ENCODE results near the gene BRD7. TPM values are rescaled to one million over a fixed set of nuclear protein-coding genes. Genes with fewer than 3 reads are reported as not detected.

The BRD7 gene
- polyA plus RNA-seq, 3 donors from 2014 or later = 15.7 to 42.7 (median 39.8) TPM

DNA sequence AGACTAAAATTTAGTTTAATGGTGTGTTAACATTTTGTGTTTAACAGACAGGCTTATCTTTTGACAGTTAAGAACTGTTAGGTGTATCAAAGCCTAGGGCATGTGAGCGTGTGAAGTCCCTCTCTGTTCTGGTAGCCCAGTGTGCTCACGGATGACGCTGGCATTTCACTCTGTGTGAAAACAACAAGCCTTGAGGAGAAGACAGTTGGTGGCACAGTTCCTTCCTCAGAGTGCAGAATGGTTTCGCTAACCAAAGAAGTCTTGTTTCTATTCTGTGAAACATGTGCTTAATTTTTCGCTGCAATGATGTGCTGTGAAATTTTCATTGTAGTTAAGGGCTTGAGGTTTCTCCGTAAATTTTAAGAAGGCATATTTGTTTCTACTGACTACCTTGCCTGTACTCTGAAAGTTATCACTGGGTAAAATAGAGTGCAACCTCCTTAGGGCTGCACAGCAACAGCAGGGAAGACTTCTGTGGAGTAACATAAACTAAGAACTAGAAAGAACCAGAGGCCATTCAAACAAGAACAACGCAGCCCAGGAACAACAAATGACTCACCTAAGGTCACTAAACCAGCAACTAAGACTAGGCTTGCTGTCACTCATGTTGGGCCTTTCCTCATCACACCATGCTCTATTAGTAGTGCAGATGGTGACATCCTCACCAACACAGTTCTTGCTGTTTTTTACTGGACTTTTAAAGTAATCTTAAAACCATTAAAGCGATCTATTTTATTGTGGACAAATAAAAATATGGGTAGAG is 33.4 kb downstream of the BRD7 start:
- peak overlapping the region; percentile 64 to 81 (median 73) for H3K4me3 Mint-ChIP-seq
- no peaks in the 10 kb centered on the region for H3K9me3 Mint-ChIP-seq
- peaks cover 75 to 80% of the 10 kb centered on the region in 2 donors for H3K4me1 Mint-ChIP-seq
- peak; percentile 82 to 88 (median 83) for DNase-seq
- H3K36me3 Mint-ChIP-seq = peaks cover 21 to 42% (median 26%) of the 10 kb centered on the region in 3 donors
- peak overlapping the region; percentile 95 to 100 (median 98) for H3K27ac Mint-ChIP-seq
- peaks cover 8 to 28% (median 13%) of the 10 kb centered on the region in 3 donors for H3K27me3 Mint-ChIP-seq (ENCODE audit: low read depth in 3 of 3)

DNA sequence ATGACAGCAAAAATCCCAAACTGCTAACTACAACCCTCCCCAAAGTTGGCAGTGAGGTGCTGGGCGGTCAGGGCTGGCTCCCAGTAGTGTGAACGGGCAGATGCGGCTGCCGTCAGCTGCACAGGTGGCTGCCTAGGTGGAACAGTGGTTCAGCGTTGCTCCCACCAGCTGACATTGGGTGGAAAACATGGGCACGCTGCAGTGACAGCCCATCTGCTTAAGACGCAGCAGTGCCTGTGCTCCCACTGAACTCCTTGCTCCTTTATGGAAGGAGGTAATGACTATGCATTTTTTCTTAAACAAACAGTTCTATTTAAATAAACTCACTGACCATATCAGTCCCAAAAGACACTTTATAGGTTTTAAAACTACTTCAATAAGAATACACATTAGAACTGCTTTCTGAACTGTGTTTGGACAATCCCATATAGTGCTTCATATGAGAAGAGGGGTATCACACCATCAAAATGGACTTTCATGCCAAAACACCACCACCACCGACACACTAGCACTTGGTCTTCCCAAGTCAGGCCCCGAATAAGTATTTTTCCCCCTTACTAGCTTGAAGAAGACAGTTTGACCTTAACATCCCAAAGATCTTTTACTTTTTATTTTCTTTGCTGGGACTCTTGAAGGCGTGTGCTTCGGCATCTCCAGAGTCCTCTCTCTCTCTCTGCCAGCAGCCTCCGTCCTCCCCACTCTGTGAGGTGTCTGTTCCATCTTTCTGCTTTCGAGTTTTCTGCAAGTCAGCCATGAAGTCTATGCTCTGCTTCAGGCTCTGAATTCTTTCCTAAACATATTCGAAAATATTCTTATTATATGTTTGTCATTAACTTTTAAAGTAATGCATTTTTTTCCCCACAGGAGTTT is 34.4 kb downstream of the BRD7 start:
- H3K36me3 Mint-ChIP-seq = peaks cover 21 to 42% (median 26%) of the 10 kb centered on the region in 3 donors
- peaks cover 84 to 87% of the 10 kb centered on the region in 2 donors for H3K4me1 Mint-ChIP-seq
- no peak for DNase-seq
- no peaks in the 10 kb centered on the region for H3K9me3 Mint-ChIP-seq
- H3K27me3 Mint-ChIP-seq (ENCODE audit: low read depth in 3 of 3) = peaks cover 8 to 28% (median 13%) of the 10 kb centered on the region in 3 donors
- H3K27ac Mint-ChIP-seq = peak overlapping the region; percentile 95 to 100 (median 98)
- peak overlapping the region in 4 of 5 donors; percentile 38 to 81 (median 70) for H3K4me3 Mint-ChIP-seq

DNA sequence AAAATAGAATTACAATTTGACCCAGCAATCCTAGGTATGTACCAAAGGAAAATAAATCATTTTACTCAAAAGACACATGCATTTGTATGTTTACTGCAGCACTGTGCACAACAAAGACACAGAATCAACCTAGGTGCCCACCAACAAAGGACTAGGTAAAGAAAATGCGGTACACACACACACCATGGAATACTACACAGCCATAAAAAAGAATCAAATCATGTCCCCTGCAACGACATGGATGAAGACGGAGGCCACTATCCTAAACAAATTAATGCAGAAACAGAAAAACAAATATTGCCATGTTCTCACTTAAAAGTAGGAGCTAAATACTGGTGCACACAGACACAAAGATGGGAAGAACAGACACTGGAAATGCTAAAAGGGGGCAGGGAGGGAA is 36.2 kb downstream of the BRD7 start:
- Mint-ChIP-seq H3K4me1 (peaks cover 84 to 87% of the 10 kb centered on the region in 2 donors), H3K9me3 (no peaks in the 10 kb centered on the region), H3K27me3 (ENCODE audit: low read depth in 3 of 3) (peaks cover 8 to 18% (median 9%) of the 10 kb centered on the region in 3 donors), H3K27ac (peak overlapping the region; percentile 18 to 100 (median 98)), H3K36me3 (peaks cover 19 to 29% (median 22%) of the 10 kb centered on the region in 3 donors), H3K4me3 (peak overlapping the region in 1 of 5 donors; percentile 5)
- no peak for DNase-seq

DNA sequence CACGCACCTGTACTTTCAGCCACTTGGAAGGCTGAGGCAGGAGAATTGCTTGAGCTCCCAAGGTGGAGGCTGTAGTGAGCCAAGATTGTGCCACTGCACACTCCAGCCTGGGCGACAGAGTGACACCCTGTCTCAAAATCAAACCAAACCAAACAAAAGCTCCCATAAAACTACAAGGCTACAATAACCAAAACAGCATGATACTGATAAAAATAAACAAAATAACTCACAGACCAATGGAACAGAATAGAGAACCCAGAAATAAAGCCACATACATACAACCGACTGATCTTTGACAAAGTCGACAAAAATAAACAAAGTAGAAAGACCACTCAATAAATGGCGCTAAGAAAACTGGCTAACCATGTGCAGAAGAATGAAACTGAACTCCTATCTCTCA is 37.2 kb downstream of the BRD7 start:
- peaks cover 8 to 17% (median 12%) of the 10 kb centered on the region in 3 donors for H3K27me3 Mint-ChIP-seq (ENCODE audit: low read depth in 3 of 3)
- peak overlapping the region in 5 of 6 donors; percentile 77 to 100 (median 98) for H3K27ac Mint-ChIP-seq
- H3K4me3 Mint-ChIP-seq = no peak overlapping the region
- DNase-seq = no peak
- H3K36me3 Mint-ChIP-seq = peaks cover 19 to 29% (median 22%) of the 10 kb centered on the region in 3 donors
- H3K9me3 Mint-ChIP-seq = no peaks in the 10 kb centered on the region
- H3K4me1 Mint-ChIP-seq = peaks cover 84 to 87% of the 10 kb centered on the region in 2 donors

DNA sequence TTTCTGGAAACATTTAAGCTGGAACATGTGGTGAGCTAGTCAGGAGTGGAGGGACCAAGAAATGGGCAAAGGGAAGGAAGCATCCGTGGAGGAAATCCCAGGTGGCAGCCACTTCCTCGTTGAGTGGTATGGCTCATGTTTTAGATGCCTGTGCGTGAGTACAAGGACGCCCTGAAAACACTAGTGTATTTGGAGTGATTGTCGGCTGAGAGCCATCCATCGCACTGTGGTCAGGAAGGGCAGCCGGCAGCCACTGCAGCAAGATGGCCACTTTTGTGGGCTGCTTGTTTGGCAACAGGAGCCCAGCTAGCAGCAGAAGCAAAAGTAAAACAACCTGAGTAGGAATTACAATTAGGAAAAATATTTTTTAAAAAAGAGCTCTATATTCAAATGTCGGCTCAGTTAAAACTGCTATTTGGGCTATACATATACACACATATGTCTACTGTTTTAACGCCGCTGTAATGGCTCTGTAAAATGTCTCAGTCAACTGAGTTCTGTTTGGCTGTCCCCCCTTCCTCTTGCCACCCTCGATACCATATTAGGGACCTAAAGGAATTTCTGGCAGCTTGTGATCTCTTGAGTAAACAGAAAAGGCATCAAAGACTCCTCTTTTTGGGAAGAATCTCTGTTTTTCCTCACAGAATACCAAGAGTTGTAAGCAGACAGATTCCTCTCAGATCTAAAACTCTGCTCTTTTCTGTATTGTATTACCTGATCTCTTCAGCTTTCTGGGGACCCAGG is 39.2 kb downstream of the BRD7 start:
- H3K9me3 Mint-ChIP-seq = no peaks in the 10 kb centered on the region

DNA sequence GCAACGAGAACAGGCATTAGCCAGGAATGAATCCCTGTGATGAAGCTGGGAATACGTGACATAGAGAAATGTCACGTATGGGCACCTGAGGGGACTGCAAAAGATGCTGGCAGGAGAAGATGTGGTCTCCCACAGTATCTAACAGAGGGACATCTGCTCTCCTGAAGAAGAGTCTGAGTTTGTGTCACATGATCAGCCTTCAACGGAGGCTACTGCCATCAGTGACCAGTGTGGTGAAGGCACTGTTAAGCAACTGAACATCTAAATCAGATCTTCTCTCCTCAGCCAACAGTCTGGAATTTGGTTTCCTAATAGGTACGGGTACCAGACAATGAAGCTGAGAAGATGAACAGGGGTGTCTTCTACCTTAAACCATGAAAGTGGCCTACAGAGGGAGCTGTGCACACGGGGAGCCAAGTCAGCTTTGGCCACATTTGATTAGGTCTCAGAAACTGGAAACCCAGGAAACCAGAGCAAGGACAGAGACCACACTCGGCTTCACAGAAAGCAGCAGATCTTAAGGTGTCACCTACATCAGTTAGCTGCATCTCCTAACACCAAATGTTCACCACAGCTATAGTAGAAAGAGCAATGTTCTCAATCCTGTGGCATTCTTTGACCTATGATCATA is 41.8 kb downstream of the BRD7 start:
- Mint-ChIP-seq H3K27ac (peak overlapping the region; percentile 88 to 99 (median 96)), H3K4me3 (peak overlapping the region; percentile 9 to 69 (median 57)), H3K9me3 (no peaks in the 10 kb centered on the region), H3K4me1 (peaks cover 65 to 75% of the 10 kb centered on the region in 2 donors), H3K27me3 (ENCODE audit: low read depth in 3 of 3) (peaks cover 2 to 9% (median 5%) of the 10 kb centered on the region in 3 donors), H3K36me3 (peaks cover 13 to 29% (median 25%) of the 10 kb centered on the region in 3 donors)
- peak; percentile 92 to 94 (median 93) for DNase-seq

More for the DNA sequence above, 39.2 kb downstream of the BRD7 start:
- peak; percentile 73 to 76 (median 73) for DNase-seq
- Mint-ChIP-seq H3K36me3 (peaks cover 19 to 31% (median 23%) of the 10 kb centered on the region in 3 donors), H3K27me3 (ENCODE audit: low read depth in 3 of 3) (peaks cover 2 to 10% (median 5%) of the 10 kb centered on the region in 3 donors), H3K4me1 (peaks cover 74 to 83% of the 10 kb centered on the region in 2 donors), H3K27ac (peak overlapping the region; percentile 84 to 99 (median 95)), H3K4me3 (peak overlapping the region; percentile 56 to 70 (median 62))

DNA sequence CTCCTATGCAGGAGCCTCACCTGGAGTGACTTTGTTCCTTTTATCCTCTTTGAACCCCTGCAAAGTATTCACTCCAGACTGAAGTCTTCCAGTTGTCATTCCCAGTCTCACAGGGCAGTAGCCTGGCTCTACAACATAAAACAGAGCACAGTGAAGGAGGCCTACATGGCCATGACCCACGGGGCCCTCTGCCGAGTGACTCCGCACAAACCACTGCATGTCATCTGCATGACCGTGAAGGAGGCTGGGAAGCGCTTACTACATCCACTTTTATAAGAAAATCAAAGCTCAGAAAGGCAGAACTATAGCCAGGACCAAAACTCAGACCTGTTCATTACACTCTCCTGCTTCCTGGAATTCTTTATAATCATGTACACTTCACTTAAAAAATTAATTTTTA is 42.5 kb downstream of the BRD7 start:
- H3K4me3 Mint-ChIP-seq = no peak overlapping the region
- peaks cover 58 to 73% of the 10 kb centered on the region in 2 donors for H3K4me1 Mint-ChIP-seq
- H3K27me3 Mint-ChIP-seq (ENCODE audit: low read depth in 3 of 3) = peaks cover 0 to 9% (median 5%) of the 10 kb centered on the region in 3 donors
- H3K27ac Mint-ChIP-seq = peak overlapping the region; percentile 86 to 99 (median 96)
- no peak for DNase-seq
- H3K9me3 Mint-ChIP-seq = no peaks in the 10 kb centered on the region
- H3K36me3 Mint-ChIP-seq = peaks cover 13 to 29% (median 26%) of the 10 kb centered on the region in 3 donors

DNA sequence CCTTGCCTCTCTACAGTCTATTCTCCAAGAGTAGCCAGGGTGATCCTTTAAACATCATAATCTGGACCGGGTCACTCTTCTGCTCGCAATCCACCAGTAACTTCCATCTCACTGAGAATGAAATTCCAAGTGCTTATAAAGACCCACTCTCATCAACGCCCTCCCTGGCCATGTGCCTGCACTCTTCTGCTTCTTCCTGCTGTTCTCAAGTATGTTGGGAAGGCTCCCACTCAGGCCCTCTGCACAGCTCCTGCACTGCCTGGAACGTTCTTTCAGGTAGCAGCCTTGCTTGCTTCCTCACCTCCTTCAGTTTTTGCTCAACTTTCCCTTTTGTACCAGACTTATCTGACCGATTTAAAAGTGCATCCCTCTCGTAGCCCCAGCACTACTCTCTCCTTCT is 44.4 kb downstream of the BRD7 start:
- H3K9me3 Mint-ChIP-seq = no peaks in the 10 kb centered on the region
- peaks cover 44 to 55% of the 10 kb centered on the region in 2 donors for H3K4me1 Mint-ChIP-seq
- no peak for DNase-seq
- no peak overlapping the region for H3K4me3 Mint-ChIP-seq
- H3K27ac Mint-ChIP-seq = peak overlapping the region; percentile 86 to 99 (median 95)
- peaks cover 0 to 9% (median 5%) of the 10 kb centered on the region in 3 donors for H3K27me3 Mint-ChIP-seq (ENCODE audit: low read depth in 3 of 3)
- H3K36me3 Mint-ChIP-seq = peaks cover 13 to 32% (median 29%) of the 10 kb centered on the region in 3 donors

DNA sequence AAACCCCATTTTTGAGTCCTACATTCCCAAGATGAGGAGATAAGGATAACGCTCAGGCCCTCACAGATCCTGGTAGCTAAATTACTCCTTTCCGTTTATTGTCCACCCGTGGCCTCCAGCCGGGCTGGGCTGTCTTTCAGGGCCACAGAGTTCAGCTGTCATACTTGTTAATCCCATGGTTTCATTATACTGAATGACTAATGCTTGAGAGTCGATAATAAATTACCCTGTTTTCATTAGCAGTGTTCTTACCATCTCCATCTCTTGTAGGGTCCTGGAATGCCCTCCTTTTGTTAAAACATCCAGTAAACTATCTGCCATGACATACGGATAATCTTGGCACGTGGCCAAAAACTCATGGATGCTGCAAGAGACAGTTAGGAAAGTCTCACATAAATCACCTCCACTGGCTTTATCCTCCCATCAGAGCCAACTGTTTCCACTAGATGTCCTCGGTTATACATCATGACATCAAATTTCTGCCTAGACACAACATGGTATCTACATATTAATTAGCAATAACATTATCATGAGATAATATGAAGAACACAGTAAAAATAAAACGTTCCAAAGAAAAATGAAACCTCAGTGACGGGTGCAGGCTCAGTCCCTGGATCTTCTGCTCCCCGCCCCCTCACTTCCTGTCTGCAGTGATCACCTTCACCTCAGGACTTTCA is 45.3 kb downstream of the BRD7 start:
- Mint-ChIP-seq H3K9me3 (no peaks in the 10 kb centered on the region), H3K36me3 (peaks cover 14 to 36% (median 30%) of the 10 kb centered on the region in 3 donors), H3K4me1 (peaks cover 36 to 46% of the 10 kb centered on the region in 2 donors), H3K27me3 (ENCODE audit: low read depth in 3 of 3) (peaks cover 0 to 9% (median 4%) of the 10 kb centered on the region in 3 donors), H3K27ac (peak overlapping the region; percentile 86 to 99 (median 95)), H3K4me3 (no peak overlapping the region)
- peak in 1 of 3 donors; percentile 33 for DNase-seq

DNA sequence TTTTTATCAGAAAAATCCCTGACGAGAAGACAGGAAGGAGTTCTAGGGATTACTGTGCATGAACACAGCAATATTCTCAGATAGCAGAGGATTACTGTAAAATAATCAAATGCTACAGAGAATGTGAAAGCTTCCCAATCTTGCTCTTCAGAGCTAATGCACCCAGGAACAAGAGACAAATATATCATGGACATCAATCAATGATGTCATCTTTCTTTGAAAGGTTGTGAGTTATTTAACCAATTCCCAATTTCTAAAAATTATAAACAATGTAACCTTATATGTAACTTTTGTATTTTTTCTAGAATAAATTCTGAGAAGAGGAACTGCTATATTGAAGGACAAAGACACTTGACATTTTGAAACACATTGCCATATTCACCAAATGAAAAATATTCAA is 46.5 kb downstream of the BRD7 start:
- peaks cover 21 to 43% (median 36%) of the 10 kb centered on the region in 3 donors for H3K36me3 Mint-ChIP-seq

DNA sequence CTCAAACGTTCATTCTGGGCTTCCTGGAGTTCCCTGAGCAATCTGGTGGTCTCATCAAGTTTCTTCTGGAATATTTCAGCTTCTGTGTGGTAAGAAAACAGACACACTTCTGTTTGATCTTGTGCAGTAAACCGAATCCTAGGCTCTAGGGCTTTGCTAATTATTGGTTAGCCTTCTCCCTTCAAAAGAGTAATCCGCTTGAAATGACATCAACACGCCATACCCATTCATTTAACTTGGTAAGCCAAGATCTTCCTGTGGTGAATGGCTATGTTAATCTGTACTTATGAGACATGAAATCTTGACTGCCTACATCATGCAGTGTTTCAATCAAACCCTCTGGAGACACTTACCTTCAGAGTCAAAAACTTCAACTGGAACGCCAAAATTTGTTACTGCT is 48.5 kb downstream of the BRD7 start:
- H3K36me3 Mint-ChIP-seq = peaks cover 28 to 60% (median 41%) of the 10 kb centered on the region in 3 donors
- peak overlapping the region; percentile 29 to 80 (median 58) for H3K27ac Mint-ChIP-seq
- peaks cover 19 to 21% of the 10 kb centered on the region in 2 donors for H3K4me1 Mint-ChIP-seq
- H3K4me3 Mint-ChIP-seq = no peak overlapping the region
- peaks cover 2 to 9% (median 5%) of the 10 kb centered on the region in 3 donors for H3K27me3 Mint-ChIP-seq (ENCODE audit: low read depth in 3 of 3)
- H3K9me3 Mint-ChIP-seq = no peaks in the 10 kb centered on the region
- no peak for DNase-seq

More for the DNA sequence above, 46.5 kb downstream of the BRD7 start:
- Mint-ChIP-seq H3K27ac (peak overlapping the region in 5 of 6 donors; percentile 48 to 92 (median 77)), H3K27me3 (ENCODE audit: low read depth in 3 of 3) (peaks cover 0 to 5% (median 2%) of the 10 kb centered on the region in 3 donors), H3K4me3 (no peak overlapping the region), H3K9me3 (no peaks in the 10 kb centered on the region), H3K4me1 (peaks cover 24 to 40% of the 10 kb centered on the region in 2 donors)
- no peak for DNase-seq
